Measurements from ENCODE around the gene MLN. TPM values are rescaled to one million over a fixed set of nuclear protein-coding genes. Genes with fewer than 3 reads are reported as not detected.
A peak's percentile ranks its signal among the peaks of the same experiment; 100 is the strongest.

The MLN gene
- total and polyA plus RNA-seq, 8 donors, result not detected

DNA sequence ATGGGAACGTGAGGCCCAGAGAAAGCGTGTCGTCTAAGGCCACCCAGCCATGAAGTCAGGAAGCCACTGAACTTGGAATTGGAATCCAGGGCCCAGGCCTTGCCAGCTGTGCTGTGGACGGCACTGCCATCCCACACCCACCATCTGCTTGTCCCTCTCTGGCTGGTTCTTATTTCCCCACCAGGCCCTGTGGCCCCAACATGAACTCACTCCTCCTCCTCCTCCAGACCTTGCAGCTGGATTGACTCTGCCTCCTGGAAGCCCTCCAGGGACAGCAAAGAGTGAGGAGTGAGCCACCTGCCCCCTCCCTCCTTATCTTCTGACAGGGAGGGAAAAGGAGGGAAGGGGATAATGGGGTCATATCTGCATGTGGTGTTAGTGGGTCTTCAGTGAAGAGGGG lies 41.1 kb downstream of the MLN start:
- H3K27ac ChIP-seq, result no peak overlapping the region
- TF ChIP-seq POLR2A (IDR thresholded peaks at IDR 0.05), result no peak
- TF ChIP-seq POLR2AphosphoS5 (IDR thresholded peaks at IDR 0.05), result no peak
- no peak for TF ChIP-seq EP300 (IDR thresholded peaks at IDR 0.05)
- TF ChIP-seq, protein P1, sequence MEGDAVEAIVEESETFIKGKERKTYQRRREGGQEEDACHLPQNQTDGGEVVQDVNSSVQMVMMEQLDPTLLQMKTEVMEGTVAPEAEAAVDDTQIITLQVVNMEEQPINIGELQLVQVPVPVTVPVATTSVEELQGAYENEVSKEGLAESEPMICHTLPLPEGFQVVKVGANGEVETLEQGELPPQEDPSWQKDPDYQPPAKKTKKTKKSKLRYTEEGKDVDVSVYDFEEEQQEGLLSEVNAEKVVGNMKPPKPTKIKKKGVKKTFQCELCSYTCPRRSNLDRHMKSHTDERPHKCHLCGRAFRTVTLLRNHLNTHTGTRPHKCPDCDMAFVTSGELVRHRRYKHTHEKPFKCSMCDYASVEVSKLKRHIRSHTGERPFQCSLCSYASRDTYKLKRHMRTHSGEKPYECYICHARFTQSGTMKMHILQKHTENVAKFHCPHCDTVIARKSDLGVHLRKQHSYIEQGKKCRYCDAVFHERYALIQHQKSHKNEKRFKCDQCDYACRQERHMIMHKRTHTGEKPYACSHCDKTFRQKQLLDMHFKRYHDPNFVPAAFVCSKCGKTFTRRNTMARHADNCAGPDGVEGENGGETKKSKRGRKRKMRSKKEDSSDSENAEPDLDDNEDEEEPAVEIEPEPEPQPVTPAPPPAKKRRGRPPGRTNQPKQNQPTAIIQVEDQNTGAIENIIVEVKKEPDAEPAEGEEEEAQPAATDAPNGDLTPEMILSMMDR (IDR thresholded peaks at IDR 0.05), result no peak
- no peak for DNase-seq
- no peak overlapping the region for H3K4me3 ChIP-seq
- 75 to 89% (median 84%) methylated on average over 4 of the region's 4 CpGs for WGBS, 5 donors
- no peaks in the 10 kb centered on the region for H3K9me3 ChIP-seq
- no peaks in the 10 kb centered on the region for H3K27me3 ChIP-seq
- H3K4me1 ChIP-seq, result peaks cover 4 to 25% (median 15%) of the 10 kb centered on the region in 4 donors
- H3K36me3 ChIP-seq, result no peaks in the 10 kb centered on the region
- intact Hi-C loops (cut with DNase I; ENCODE audit: low total_unique reads), result no loop called here

GRCh38 chr6:33761922-33762629 lies 41.7 kb downstream of the MLN start:
- H3K27me3 ChIP-seq, result no peaks in the 10 kb centered on the region
- DNase-seq, result peak; percentile 73 to 79
- peaks cover 4 to 28% (median 17%) of the 10 kb centered on the region in 4 donors for H3K4me1 ChIP-seq
- 36 to 60% (median 53%) methylated on average over 4 to 7 of the region's 7 CpGs for WGBS, 5 donors
- intact Hi-C loops (cut with DNase I; ENCODE audit: low total_unique reads), result no loop called here
- no peaks in the 10 kb centered on the region for H3K9me3 ChIP-seq
- TF ChIP-seq, protein P1 (IDR thresholded peaks at IDR 0.05), result peak in 5 of 7 experiments; percentile 30 to 61 (median 34)
- TF ChIP-seq EP300 (IDR thresholded peaks at IDR 0.05) (no peak), POLR2AphosphoS5 (IDR thresholded peaks at IDR 0.05) (peak in 1 of 3 donors; percentile 6)
- no peaks in the 10 kb centered on the region for H3K36me3 ChIP-seq
- H3K4me3 ChIP-seq, result no peak overlapping the region
- peak overlapping the region in 2 of 5 donors; percentile 46 to 49 for H3K27ac ChIP-seq

- intact Hi-C loops (cut with DNase I; ENCODE audit: low total_unique reads), result no loop called here
- H3K4me3 ChIP-seq, result no peak overlapping the region
- peaks cover 4 to 34% (median 20%) of the 10 kb centered on the region in 4 donors for H3K4me1 ChIP-seq
- DNase-seq, result no peak
- no peak for TF ChIP-seq EP300 (IDR thresholded peaks at IDR 0.05)
- no peak for TF ChIP-seq POLR2A (IDR thresholded peaks at IDR 0.05)
- TF ChIP-seq POLR2AphosphoS5 (IDR thresholded peaks at IDR 0.05), result no peak
- TF ChIP-seq, protein P1 (IDR thresholded peaks at IDR 0.05), result no peak
- H3K9me3 ChIP-seq, result no peaks in the 10 kb centered on the region
- no peaks in the 10 kb centered on the region for H3K27me3 ChIP-seq
- WGBS, 5 donors, result 40 to 83% (median 77%) methylated on average over 1 to 2 of the region's 2 CpGs; no CpG with 5 or more reads in 1 of the 5 donors
- peak overlapping the region in 2 of 5 donors; percentile 46 to 49 for H3K27ac ChIP-seq
- H3K36me3 ChIP-seq, result no peaks in the 10 kb centered on the region
Observed at GRCh38 chr6:33761581-33761921, 42.3 kb downstream of the MLN start.

GRCh38 chr6:33759887-33760629 lies 43.7 kb downstream of the MLN start:
- no peak for DNase-seq
- Histone ChIP-seq H3K4me1 (peaks cover 4 to 34% (median 20%) of the 10 kb centered on the region in 4 donors), H3K4me3 (no peak overlapping the region), H3K9me3 (no peaks in the 10 kb centered on the region), H3K27me3 (no peaks in the 10 kb centered on the region), H3K27ac (peak overlapping the region in 1 of 5 donors; percentile 58), H3K36me3 (no peaks in the 10 kb centered on the region)
- TF ChIP-seq POLR2A (IDR thresholded peaks at IDR 0.05) (no peak), POLR2AphosphoS5 (IDR thresholded peaks at IDR 0.05) (no peak), EP300 (IDR thresholded peaks at IDR 0.05) (no peak)
- TF ChIP-seq, protein P1 (IDR thresholded peaks at IDR 0.05), result no peak
- intact Hi-C loops (cut with DNase I; ENCODE audit: low total_unique reads), result no loop called here
- WGBS, 5 donors, result 76 to 89% (median 78%) methylated on average over 9 of the region's 9 CpGs
